Measurements from ENCODE around the gene CALD1.
A peak's percentile ranks its signal among the peaks of the same experiment; 100 is the strongest.
"Not testable (repeated sequence)": the region's sequence is repeated elsewhere in the genome, so short reads cannot be mapped to it uniquely, and the experiment has no call there.

The CALD1 gene

GRCh38 chr7:134962270-134962780 lies 182.9 kb downstream of the CALD1 start:
- DNase-seq (ENCODE audit: low spot score): no peak
- TF ChIP-seq CTCF (IDR thresholded peaks at IDR 0.05; ENCODE audit: extremely low read depth, missing control alignments): no peak

- DNase-seq (ENCODE audit: low spot score): no peak
- TF ChIP-seq CTCF (IDR thresholded peaks at IDR 0.05; ENCODE audit: extremely low read depth, missing control alignments): no peak
Measured at GRCh38 chr7:134963036-134963435, 183.6 kb downstream of the CALD1 start.

- no peak for TF ChIP-seq CTCF (IDR thresholded peaks at IDR 0.05; ENCODE audit: extremely low read depth, missing control alignments)
- DNase-seq (ENCODE audit: low spot score): no peak
Measured at GRCh38 chr7:134966691-134967090, 187.3 kb downstream of the CALD1 start.

DNA sequence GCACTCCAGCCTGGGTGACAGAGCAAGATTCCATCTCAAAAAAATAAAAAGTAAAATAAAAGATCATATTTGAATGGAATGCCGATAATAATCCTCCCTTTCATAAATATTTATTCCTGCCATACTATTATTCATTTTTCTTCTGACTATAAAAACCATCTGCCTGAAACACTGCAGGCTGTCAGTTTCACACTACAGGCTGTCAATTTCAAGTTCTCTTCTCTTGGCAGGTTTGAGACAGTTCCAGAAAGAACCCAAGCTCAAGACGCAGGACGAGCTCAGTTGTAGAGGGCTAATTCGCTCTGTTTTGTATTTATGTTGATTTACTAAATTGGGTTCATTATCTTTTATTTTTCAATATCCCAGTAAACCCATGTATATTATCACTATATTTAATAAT lies 188.7 kb downstream of the CALD1 start:
- no peak for DNase-seq (ENCODE audit: low spot score)
- no peak for TF ChIP-seq CTCF (IDR thresholded peaks at IDR 0.05; ENCODE audit: extremely low read depth, missing control alignments)

- not testable (repeated sequence) for DNase-seq (ENCODE audit: low spot score)
Measured at GRCh38 chr7:134981645-134982044, 202.2 kb downstream of the CALD1 start.

DNA sequence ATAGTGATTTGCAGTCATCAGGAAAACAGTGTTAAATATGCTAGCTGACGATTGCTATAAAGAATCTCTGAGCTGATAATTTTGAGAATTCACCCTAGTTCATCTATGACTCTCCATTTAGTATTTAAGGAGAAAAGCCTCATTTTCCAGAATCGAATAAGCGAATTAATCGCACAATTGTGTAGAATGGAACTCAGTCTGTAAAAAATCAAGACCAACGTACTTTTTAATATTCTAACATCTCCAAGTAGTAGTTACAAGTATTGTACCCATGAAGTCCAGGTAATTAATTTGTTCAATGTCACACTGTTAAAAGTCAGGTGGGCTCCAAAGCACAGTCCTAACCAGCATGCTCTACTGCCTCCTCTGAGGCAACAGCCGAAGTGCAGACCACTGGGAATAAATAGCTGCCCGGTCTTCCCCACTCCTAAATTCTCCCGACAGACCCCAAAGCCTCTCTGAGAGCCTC lies 206.5 kb downstream of the CALD1 start:
- TF ChIP-seq CTCF (IDR thresholded peaks at IDR 0.05; ENCODE audit: extremely low read depth, missing control alignments): no peak
- DNase-seq (ENCODE audit: low spot score): no peak

- peak; percentile 74 for TF ChIP-seq CTCF (IDR thresholded peaks at IDR 0.05; ENCODE audit: extremely low read depth, missing control alignments)
- peak; percentile 86 for DNase-seq (ENCODE audit: low spot score)
Measured at GRCh38 chr7:134986363-134987251, 207.2 kb downstream of the CALD1 start, which contains the start of gene AGBL3. AGBL3 (plus strand) TSS chr7:134986508; CDS start chr7:134987934, 1,426 bp downstream.

Data from GM20000 (cell line).